SK-N-SH treated with all-trans-retinoic acid at 6 μM for 48 hours (cell line): ENCODE measurements around the gene SPR.

Experiments used
- ARNTL ChIP-seq: fragments of 450-650 bp; formaldehyde crosslinking; IDR thresholded peaks from 2 replicates; pipeline ENCODE4 v1.5.0; 2020; ENCODE audit warnings: low read depth, mild to moderate bottlenecking, moderate library complexity, borderline replicate concordance
- BACH2 ChIP-seq: fragments of 250-450 bp; sonication (Bioruptor Pico); IDR thresholded peaks from 2 replicates; pipeline ENCODE4 v1.9.0; 2021; ENCODE audit warnings: mild to moderate bottlenecking, borderline replicate concordance
- CREB5 ChIP-seq: fragments of 250-450 bp; sonication (Bioruptor Pico); IDR thresholded peaks from 2 replicates; pipeline ENCODE4 v1.5.1; 2020; ENCODE audit warnings: low read depth, mild to moderate bottlenecking, moderate library complexity
- CSDC2 ChIP-seq: fragments of 250-450 bp; sonication (Bioruptor Pico); IDR thresholded peaks from 2 replicates; pipeline ENCODE4 v1.5.0; 2020; ENCODE audit warnings: mild to moderate bottlenecking, moderate library complexity
- GLIS3 ChIP-seq: fragments of 250-450 bp; sonication (Bioruptor Pico); IDR thresholded peaks from 2 replicates; pipeline ENCODE4 v1.5.0; 2020; ENCODE audit warnings: mild to moderate bottlenecking, moderate library complexity
- OSR1 ChIP-seq: fragments of 250-450 bp; sonication (Bioruptor Pico); IDR thresholded peaks from 2 replicates; pipeline ENCODE4 v1.8.0; 2022; ENCODE audit warnings: moderate library complexity, mild to moderate bottlenecking, inconsistent platforms
- PATZ1 ChIP-seq: fragments of 250-450 bp; sonication (Bioruptor Pico); IDR thresholded peaks from 2 replicates; pipeline ENCODE4 v1.8.0; 2020; ENCODE audit warnings: mild to moderate bottlenecking, moderate library complexity, borderline replicate concordance
- POU6F1 ChIP-seq: fragments of 250-450 bp; sonication (Bioruptor Pico); IDR thresholded peaks from 2 replicates; pipeline ENCODE4 v1.8.0; 2021; ENCODE audit warnings: low read depth, mild to moderate bottlenecking, moderate library complexity, borderline replicate concordance
- PPARA ChIP-seq: fragments of 250-450 bp; sonication (Bioruptor Pico); IDR thresholded peaks from 2 replicates; pipeline ENCODE4 v1.5.0; 2020; ENCODE audit warnings: mild to moderate bottlenecking, borderline replicate concordance
- RARB ChIP-seq: fragments of 250-450 bp; sonication (Bioruptor Pico); IDR thresholded peaks from 2 replicates; pipeline ENCODE4 v1.8.0; 2021; ENCODE audit warnings: mild to moderate bottlenecking, moderate library complexity
- TOX ChIP-seq: fragments of 250-450 bp; sonication (Bioruptor Pico); IDR thresholded peaks from 2 replicates; pipeline ENCODE4 v1.8.0; 2021; ENCODE audit warnings: mild to moderate bottlenecking, moderate library complexity, borderline replicate concordance
- ZC3H10 ChIP-seq: fragments of 250-450 bp; sonication (Bioruptor Pico); IDR thresholded peaks from 2 replicates; pipeline ENCODE4 v1.5.1; 2021; ENCODE audit warnings: mild to moderate bottlenecking, moderate library complexity
- ZFP30 ChIP-seq: fragments of 450-650 bp; formaldehyde crosslinking; IDR thresholded peaks from 2 replicates; pipeline ENCODE4 v1.5.0; 2022; ENCODE audit warnings: mild to moderate bottlenecking, moderate library complexity

GRCh38 chr2:72893594-72894319, 6.5 kb downstream of the SPR start:
- TF ChIP-seq ZFP30 (CRISPR knock-in tag) (no peak), POU6F1 (no peak), OSR1 (CRISPR knock-in tag) (no peak), PATZ1 (CRISPR knock-in tag) (no peak), TOX (CRISPR knock-in tag) (no peak), ARNTL (CRISPR knock-in tag) (no peak), GLIS3 (CRISPR knock-in tag) (no peak), CREB5 (CRISPR knock-in tag) (no peak), PPARA (no peak), CSDC2 (no peak), BACH2 (CRISPR knock-in tag) (no peak), RARB (no peak), ZC3H10 (CRISPR knock-in tag) (no peak)
